Adrenal gland (tissue), 12 donors: Measurements from ENCODE around the gene ERC2. TPM values are rescaled to one million over a fixed set of nuclear protein-coding genes. Genes with fewer than 3 reads are reported as not detected.

Experiments used
- DNase-seq, 7 donors: peaks; one replicate each; pipeline ENCODE4 v3.0.0-alpha.2; 2019 to 2020
- H3K27ac ChIP-seq, 5 donors: fragments of 200-600 bp; sonication (generic) in 4 of 5; 1 replicate in 3 of 5; 2 replicates in 2 of 5; pipeline versions ENCODE4 v1.5.1 to v1.8.0; 2016 to 2020; ENCODE audit warnings: mild to moderate bottlenecking in 1 of 5
- H3K27me3 ChIP-seq: fragments of 200-600 bp; 2 replicates; pipeline ENCODE4 v1.8.0; 2021
- H3K36me3 ChIP-seq, 2 donors: fragments of 200-600 bp; replicated peaks in 1 of 2; 1 replicate in 1 of 2; 2 replicates in 1 of 2; pipeline versions ENCODE4 v1.5.1 to v1.8.0; 2018 to 2022
- H3K4me1 ChIP-seq, 2 donors: fragments of 200-600 bp; replicated peaks in 1 of 2; 1 replicate in 1 of 2; 2 replicates in 1 of 2; pipeline versions ENCODE4 v1.5.1 to v1.8.0; 2018 to 2021
- H3K4me3 ChIP-seq, 4 donors: fragments of 200-600 bp; sonication (generic) in 3 of 4; one replicate each; pipeline ENCODE4 v1.5.1; 2016 to 2018
- H3K9me3 ChIP-seq, 3 donors: fragments of 200-600 bp; sonication (generic) in 1 of 3; replicated peaks in 1 of 3; 1 replicate in 2 of 3; 2 replicates in 1 of 3; pipeline versions ENCODE4 v1.5.1 to v1.8.0; 2016 to 2021
- POLR2A ChIP-seq, 2 donors: fragments of 450-650 bp; IDR thresholded peaks; one replicate each; pipeline ENCODE4 v1.6.1; 2017; ENCODE audit warnings: antibody characterized with exemption in 2 of 2, mild to moderate bottlenecking in 2 of 2, moderate library complexity in 1 of 2
- WGBS, 4 donors: extraction: QIAGEN DNeasy Blood & Tissue Kit in 2 of 4; methylation state at CpG; one replicate each; pipeline versions ENCODE4 v1.1.5 to v1.1.7; 2013 to 2017; 5-methylcytosine and 5-hydroxymethylcytosine counted together
- intact Hi-C, 2 donors: fragments of 100-400 bp; cut with DNase I; formaldehyde crosslinking; loops; one replicate each; pipeline versions ENCODE4 v1.14.1 to v1.15.0; 2022 to 2023
- polyA plus RNA-seq, 3 donors: library from polyadenylated mRNA; stranded (reverse); fragments of 200-250 nt in 2 of 3; fragments of 350-450 nt in 1 of 3; fragmentation: Illumina TruSeq in 1 of 3; extraction: RNeasy Lipid Tissue Mini Kit (QIAGEN cat#74804) in 1 of 3; gene quantifications; one replicate each; pipeline ENCODE4 v1.2.3, GENCODE V29; 2013 to 2014
- total RNA-seq, 9 donors: library from RNA; depleted of rRNA in 4 of 9; stranded (reverse); fragments of >200 nt in 4 of 9; fragments of 120-200 nt in 1 of 9; fragmentation: NEBNext Ultra II Directional in 1 of 9; extraction: Animal tissue kit (Norgen Biotek cat#: 25700) in 1 of 9; gene quantifications; one replicate each; pipeline versions ENCODE4 v1.1.0 to v1.2.4, GENCODE V29; 2013 to 2023
- TF ChIP-seq, protein P1 (sequence below), 6 experiments: fragments of 450-650 bp in 4 of 6; fragments of 200-600 bp in 2 of 6; sonication (generic) in 1 of 6; IDR thresholded peaks; 1 replicate in 5 of 6; 2 replicates in 1 of 6; pipeline versions ENCODE4 v1.5.1 to v1.8.0; 2016 to 2021; ENCODE audit warnings: antibody characterized with exemption in 6 of 6, mild to moderate bottlenecking in 2 of 6, moderate library complexity in 1 of 6
- donor health status: healthy with polysubstance abuse.
- donor health status: Bipolar disorder and iron deficiency.
- donor health status: DM: yes; HTN: yes; CAD: no.
- donor health status: DM: no; HTN: no; CAD: no.
- donor health status: DM: no; HTN: no; CAD: no.
- donor health status: DM: yes; HTN: yes; CAD: no.

ERC2 gene
- total and polyA plus RNA-seq, 12 donors = 0.47 to 5.8 (median 1.5) TPM

DNA sequence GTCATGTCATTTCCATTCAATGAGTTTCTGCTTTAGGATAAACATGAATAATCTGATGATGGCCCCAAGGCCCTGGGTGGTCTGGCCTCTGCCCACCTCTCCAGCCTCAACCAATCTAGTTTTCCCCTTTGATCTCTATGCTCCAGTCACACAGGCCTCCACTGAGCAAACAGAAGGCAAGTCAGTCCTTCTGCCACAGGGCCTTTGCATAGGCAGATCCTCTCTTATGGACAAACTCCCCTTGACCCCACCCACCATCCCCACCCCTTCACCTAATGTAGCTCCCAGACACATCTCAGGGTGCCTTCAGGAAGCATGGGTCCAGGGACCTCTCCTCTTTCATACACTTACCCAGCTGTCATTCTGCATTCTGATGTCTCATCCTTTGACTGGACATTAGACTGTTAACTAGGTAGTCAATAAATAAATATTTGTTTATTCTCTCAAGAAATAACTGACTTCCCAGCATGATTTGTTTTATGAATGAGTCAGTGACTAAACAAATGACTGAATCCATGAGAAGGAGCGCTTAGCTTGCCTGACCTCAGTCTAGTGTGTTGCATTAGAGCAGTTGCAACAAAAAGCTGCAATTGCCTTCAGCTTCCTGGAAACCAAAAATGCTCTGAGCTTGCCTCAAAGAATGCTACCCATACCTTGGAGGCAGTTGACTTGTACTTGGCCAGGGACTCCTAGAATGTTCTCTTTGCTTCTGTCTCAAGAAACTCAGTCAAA, 594.6 kb downstream of the ERC2 start:
- Histone ChIP-seq H3K4me3 (no peak overlapping the region), H3K36me3 (no peaks in the 10 kb centered on the region), H3K27ac (no peak overlapping the region), H3K27me3 (no peaks in the 10 kb centered on the region), H3K9me3 (no peaks in the 10 kb centered on the region), H3K4me1 (no peaks in the 10 kb centered on the region)
- no peak for DNase-seq
- WGBS, 4 donors = 82 to 95% (median 93%) methylated on average over 1 of the region's 1 CpG
- intact Hi-C loops = no loop called here
- TF ChIP-seq, protein P1, sequence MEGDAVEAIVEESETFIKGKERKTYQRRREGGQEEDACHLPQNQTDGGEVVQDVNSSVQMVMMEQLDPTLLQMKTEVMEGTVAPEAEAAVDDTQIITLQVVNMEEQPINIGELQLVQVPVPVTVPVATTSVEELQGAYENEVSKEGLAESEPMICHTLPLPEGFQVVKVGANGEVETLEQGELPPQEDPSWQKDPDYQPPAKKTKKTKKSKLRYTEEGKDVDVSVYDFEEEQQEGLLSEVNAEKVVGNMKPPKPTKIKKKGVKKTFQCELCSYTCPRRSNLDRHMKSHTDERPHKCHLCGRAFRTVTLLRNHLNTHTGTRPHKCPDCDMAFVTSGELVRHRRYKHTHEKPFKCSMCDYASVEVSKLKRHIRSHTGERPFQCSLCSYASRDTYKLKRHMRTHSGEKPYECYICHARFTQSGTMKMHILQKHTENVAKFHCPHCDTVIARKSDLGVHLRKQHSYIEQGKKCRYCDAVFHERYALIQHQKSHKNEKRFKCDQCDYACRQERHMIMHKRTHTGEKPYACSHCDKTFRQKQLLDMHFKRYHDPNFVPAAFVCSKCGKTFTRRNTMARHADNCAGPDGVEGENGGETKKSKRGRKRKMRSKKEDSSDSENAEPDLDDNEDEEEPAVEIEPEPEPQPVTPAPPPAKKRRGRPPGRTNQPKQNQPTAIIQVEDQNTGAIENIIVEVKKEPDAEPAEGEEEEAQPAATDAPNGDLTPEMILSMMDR (IDR thresholded peaks at IDR 0.05) = no peak
- TF ChIP-seq POLR2A (IDR thresholded peaks at IDR 0.05) = no peak

DNA sequence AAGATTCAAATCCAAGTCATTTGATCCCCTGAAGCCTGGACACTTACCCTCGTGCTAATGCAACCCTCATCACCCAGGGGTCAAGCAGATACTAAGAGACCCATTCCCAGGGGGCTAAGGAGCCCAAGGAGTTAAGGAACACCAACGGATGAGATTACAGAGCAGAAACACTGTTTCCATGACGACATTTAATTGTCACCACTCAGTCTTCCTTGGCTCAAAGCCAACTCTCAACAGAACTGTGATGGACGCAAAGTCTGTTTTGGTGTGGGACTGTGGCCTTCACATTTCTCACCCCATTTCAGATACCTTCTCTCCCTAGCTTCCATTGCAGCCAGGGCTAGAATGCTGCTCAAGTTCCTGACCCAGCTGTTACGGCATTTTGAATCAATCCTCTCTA, 597.7 kb downstream of the ERC2 start:
- no peaks in the 10 kb centered on the region for H3K9me3 ChIP-seq
- H3K4me1 ChIP-seq = no peaks in the 10 kb centered on the region
- TF ChIP-seq, protein P1 (IDR thresholded peaks at IDR 0.05) = no peak
- TF ChIP-seq POLR2A (IDR thresholded peaks at IDR 0.05) = no peak
- H3K36me3 ChIP-seq = no peaks in the 10 kb centered on the region
- intact Hi-C loops = no loop called here
- H3K4me3 ChIP-seq = no peak overlapping the region
- WGBS, 4 donors = 56 to 61% (median 57%) methylated on average over 3 to 5 of the region's 5 CpGs
- H3K27me3 ChIP-seq = no peaks in the 10 kb centered on the region
- DNase-seq = no peak
- no peak overlapping the region for H3K27ac ChIP-seq

DNA sequence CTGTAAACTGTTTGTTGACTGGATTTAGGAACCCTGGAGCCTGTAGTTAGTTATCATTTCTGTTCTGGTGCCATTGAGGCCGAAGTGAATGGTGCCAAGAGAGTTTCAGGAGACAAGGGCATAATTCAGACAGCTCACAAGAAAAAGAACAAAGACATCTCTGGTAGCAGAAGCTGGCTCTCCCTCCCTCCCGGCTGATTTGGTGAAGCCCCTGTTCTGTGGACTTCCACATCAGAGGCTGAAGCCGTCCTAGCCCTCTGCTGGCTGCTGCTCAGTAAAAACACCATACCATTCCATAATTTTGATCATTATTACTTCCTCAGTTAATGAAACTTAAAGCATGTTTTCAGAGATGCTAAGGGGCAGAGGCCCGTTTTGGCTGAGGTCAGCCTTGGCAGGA, 599.9 kb downstream of the ERC2 start:
- no peak for TF ChIP-seq POLR2A (IDR thresholded peaks at IDR 0.05)
- TF ChIP-seq, protein P1 (IDR thresholded peaks at IDR 0.05) = no peak
- intact Hi-C loops = no loop called here
- no peak for DNase-seq
- Histone ChIP-seq H3K9me3 (no peaks in the 10 kb centered on the region), H3K4me3 (no peak overlapping the region), H3K4me1 (no peaks in the 10 kb centered on the region), H3K27ac (no peak overlapping the region), H3K27me3 (no peaks in the 10 kb centered on the region), H3K36me3 (no peaks in the 10 kb centered on the region)
- WGBS, 4 donors = 61 to 68% (median 65%) methylated on average over 4 of the region's 4 CpGs

DNA sequence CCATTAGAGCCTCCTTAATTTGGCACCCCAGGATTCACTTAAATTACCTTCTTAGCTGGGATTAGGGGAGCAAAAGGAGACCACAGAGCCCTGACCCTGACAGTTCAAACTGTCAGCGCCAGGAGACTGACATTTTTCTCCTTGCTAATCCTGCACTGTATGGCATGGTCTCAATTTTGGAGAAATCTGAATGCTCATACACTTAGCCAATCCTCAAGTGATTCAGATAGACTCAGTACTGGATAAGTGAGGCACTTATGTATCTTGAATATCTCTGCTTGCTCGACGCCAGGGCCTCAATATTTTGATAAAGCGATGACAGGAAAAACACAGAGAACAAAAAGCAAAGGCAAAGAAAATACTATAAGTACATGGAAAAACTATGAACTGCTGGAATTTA, 605.2 kb downstream of the ERC2 start:
- H3K4me1 ChIP-seq = no peaks in the 10 kb centered on the region
- intact Hi-C loops = no loop called here
- no peak for TF ChIP-seq POLR2A (IDR thresholded peaks at IDR 0.05)
- TF ChIP-seq, protein P1 (IDR thresholded peaks at IDR 0.05) = no peak
- no peak overlapping the region for H3K27ac ChIP-seq
- H3K4me3 ChIP-seq = no peak overlapping the region
- no peaks in the 10 kb centered on the region for H3K27me3 ChIP-seq
- H3K9me3 ChIP-seq = no peaks in the 10 kb centered on the region
- WGBS, 4 donors = 80 to 91% (median 89%) methylated on average over 4 of the region's 4 CpGs
- DNase-seq = no peak
- no peaks in the 10 kb centered on the region for H3K36me3 ChIP-seq
